Esophagus muscularis mucosa (tissue), 4 donors: ENCODE results near the gene CARMIL1.

ENCODE experiments used
- EP300 ChIP-seq: sonication (generic); formaldehyde crosslinking; IDR thresholded peaks from one replicate; pipeline ENCODE4 v1.6.1; 2017; ENCODE audit warnings: antibody characterized with exemption
- POLR2A ChIP-seq: fragments of 450-650 bp; IDR thresholded peaks from one replicate; pipeline ENCODE4 v1.6.1; 2017; ENCODE audit warnings: antibody characterized with exemption, moderate library complexity, mild to moderate bottlenecking, low read depth
- POLR2AphosphoS5 ChIP-seq, 2 donors: sonication (generic); formaldehyde crosslinking; IDR thresholded peaks; one replicate each; pipeline ENCODE4 v1.6.1; 2017; ENCODE audit warnings: antibody characterized with exemption in 2 of 2
- TF ChIP-seq, protein P1 (sequence below), 3 experiments: fragments of 200-600 bp in 2 of 3; fragments of 450-650 bp in 1 of 3; sonication (generic) in 2 of 3; IDR thresholded peaks; one replicate each; pipeline ENCODE4 v1.5.1; 2017 to 2019; ENCODE audit warnings: antibody characterized with exemption in 3 of 3, mild to moderate bottlenecking in 2 of 3, moderate library complexity in 1 of 3

DNA sequence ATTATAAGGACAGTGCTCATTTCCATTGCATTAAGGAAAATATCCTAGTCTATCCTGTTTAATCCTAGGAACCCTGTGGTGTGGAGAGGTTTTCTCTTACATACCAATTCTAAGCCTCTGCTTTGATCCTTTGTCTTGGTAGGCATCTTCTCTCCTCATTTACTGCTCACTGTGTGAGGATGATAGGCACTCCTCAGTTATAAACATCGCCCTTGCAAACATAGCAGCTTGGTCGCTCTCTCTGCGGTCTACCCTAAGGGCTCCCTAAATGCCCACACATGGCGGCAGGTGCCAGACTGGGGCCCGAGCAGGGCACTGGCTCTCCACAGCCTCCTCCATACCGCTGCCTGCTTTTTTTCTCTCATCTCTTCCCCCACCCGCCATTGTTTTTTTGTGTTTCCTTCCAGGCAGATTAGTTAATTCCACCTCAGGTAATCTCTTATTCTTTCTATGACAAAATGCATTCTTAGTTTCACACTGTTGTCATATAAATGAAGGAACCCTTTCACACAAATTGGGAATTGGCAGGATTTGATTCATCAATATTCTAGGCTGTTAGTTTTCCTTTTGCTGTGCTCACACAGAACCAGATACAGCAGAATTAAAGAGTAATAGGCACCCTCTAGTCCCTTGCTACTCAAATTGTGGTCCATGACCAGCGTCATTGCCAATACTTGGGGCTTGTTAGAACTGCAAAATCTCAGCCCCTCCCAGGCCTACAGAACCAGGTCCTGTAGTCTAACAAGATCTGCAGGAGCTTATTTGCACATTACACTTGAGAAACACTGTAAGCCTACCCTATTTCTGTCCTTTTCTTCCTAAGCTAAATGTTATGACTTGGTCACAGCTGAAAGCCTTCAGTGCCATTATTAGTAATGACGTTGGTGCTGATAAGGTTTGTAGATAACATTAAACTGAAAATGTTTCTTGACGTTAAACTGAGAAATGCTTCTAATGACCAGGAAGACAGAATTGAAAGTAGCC lies 36.3 kb downstream of the CARMIL1 start:
- TF ChIP-seq, protein P1, sequence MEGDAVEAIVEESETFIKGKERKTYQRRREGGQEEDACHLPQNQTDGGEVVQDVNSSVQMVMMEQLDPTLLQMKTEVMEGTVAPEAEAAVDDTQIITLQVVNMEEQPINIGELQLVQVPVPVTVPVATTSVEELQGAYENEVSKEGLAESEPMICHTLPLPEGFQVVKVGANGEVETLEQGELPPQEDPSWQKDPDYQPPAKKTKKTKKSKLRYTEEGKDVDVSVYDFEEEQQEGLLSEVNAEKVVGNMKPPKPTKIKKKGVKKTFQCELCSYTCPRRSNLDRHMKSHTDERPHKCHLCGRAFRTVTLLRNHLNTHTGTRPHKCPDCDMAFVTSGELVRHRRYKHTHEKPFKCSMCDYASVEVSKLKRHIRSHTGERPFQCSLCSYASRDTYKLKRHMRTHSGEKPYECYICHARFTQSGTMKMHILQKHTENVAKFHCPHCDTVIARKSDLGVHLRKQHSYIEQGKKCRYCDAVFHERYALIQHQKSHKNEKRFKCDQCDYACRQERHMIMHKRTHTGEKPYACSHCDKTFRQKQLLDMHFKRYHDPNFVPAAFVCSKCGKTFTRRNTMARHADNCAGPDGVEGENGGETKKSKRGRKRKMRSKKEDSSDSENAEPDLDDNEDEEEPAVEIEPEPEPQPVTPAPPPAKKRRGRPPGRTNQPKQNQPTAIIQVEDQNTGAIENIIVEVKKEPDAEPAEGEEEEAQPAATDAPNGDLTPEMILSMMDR (IDR thresholded peaks at IDR 0.05): no peak
- TF ChIP-seq EP300 (no peak), POLR2A (no peak), POLR2AphosphoS5 (IDR thresholded peaks at IDR 0.05) (no peak)
